Testis (tissue), 3 donors: ENCODE results near the gene GDF11. TPM values are rescaled to one million over a fixed set of nuclear protein-coding genes. Genes with fewer than 3 reads are reported as not detected.

Experiments used
- DNase-seq: peaks from one replicate; pipeline ENCODE4 v3.0.0-alpha.2; 2019
- H3K27ac ChIP-seq, 2 donors: fragments of 200-600 bp; sonication (generic); one replicate each; pipeline ENCODE4 v1.5.1; 2019
- H3K27me3 ChIP-seq: fragments of 200-600 bp; sonication (generic); one replicate; pipeline ENCODE4 v1.5.1; 2019
- H3K36me3 ChIP-seq: fragments of 200-600 bp; sonication (generic); one replicate; pipeline ENCODE4 v1.5.1; 2017; ENCODE audit warnings: low read depth; ENCODE audit errors: missing control alignments
- H3K4me1 ChIP-seq: fragments of 200-600 bp; sonication (generic); one replicate; pipeline ENCODE4 v1.5.1; 2019
- H3K4me3 ChIP-seq, 2 donors: fragments of 200-600 bp; sonication (generic); one replicate each; pipeline ENCODE4 v1.5.1; 2017 to 2019
- H3K9me3 ChIP-seq: fragments of 200-600 bp; sonication (generic); one replicate; pipeline ENCODE4 v1.5.1; 2017
- POLR2A ChIP-seq: fragments of 450-650 bp; IDR thresholded peaks from one replicate; pipeline ENCODE4 v1.6.1; 2017; ENCODE audit warnings: antibody characterized with exemption, mild to moderate bottlenecking, moderate library complexity
- WGBS, 2 donors: methylation state at CpG; one replicate each; pipeline ENCODE4 v1.1.5; 2018; 5-methylcytosine and 5-hydroxymethylcytosine counted together
- intact Hi-C: fragments of 100-400 bp; cut with DNase I; formaldehyde crosslinking; loops from one replicate; pipeline ENCODE4 v1.15.1; 2023; ENCODE audit warnings: low total_unique reads
- polyA plus RNA-seq: library from polyadenylated mRNA; stranded (reverse); fragments of 350-450 nt; fragmentation: Illumina TruSeq; extraction: RNeasy Lipid Tissue Mini Kit (QIAGEN cat#74804); gene quantifications from one replicate; pipeline ENCODE4 v1.2.3, GENCODE V29; 2014; ENCODE audit warnings: low read depth, low replicate concordance; ENCODE audit not compliant: insufficient read depth
- total RNA-seq, 2 donors: library from RNA; depleted of rRNA; stranded (reverse); fragments of >200 nt; gene quantifications; one replicate each; pipeline ENCODE4 v1.2.3, GENCODE V29; 2016
- TF ChIP-seq, protein P1 (sequence below), 3 experiments: fragments of 450-650 bp in 2 of 3; fragments of 200-600 bp in 1 of 3; sonication (generic) in 1 of 3; IDR thresholded peaks; one replicate each; pipeline ENCODE4 v1.5.1; 2016 to 2019; ENCODE audit warnings: antibody characterized with exemption in 3 of 3, mild to moderate bottlenecking in 2 of 3, moderate library complexity in 1 of 3

The GDF11 gene
- total and polyA plus RNA-seq, 3 donors from 2014 or later: 3.0 to 3.3 (median 3.1) TPM

GRCh38 chr12:55698241-55698955 is 44.5 kb upstream of the GDF11 start:
- Histone ChIP-seq H3K36me3 (no peaks in the 10 kb centered on the region), H3K4me1 (no peaks in the 10 kb centered on the region)
- DNase-seq: no peak

GRCh38 chr12:55698965-55699364 is 44.0 kb upstream of the GDF11 start:
- no peak overlapping the region for H3K27ac ChIP-seq
- no peaks in the 10 kb centered on the region for H3K4me1 ChIP-seq
- H3K27me3 ChIP-seq: no peaks in the 10 kb centered on the region
- H3K4me3 ChIP-seq: no peak overlapping the region
- no peaks in the 10 kb centered on the region for H3K9me3 ChIP-seq
- no peak for TF ChIP-seq POLR2A
- TF ChIP-seq, protein P1, sequence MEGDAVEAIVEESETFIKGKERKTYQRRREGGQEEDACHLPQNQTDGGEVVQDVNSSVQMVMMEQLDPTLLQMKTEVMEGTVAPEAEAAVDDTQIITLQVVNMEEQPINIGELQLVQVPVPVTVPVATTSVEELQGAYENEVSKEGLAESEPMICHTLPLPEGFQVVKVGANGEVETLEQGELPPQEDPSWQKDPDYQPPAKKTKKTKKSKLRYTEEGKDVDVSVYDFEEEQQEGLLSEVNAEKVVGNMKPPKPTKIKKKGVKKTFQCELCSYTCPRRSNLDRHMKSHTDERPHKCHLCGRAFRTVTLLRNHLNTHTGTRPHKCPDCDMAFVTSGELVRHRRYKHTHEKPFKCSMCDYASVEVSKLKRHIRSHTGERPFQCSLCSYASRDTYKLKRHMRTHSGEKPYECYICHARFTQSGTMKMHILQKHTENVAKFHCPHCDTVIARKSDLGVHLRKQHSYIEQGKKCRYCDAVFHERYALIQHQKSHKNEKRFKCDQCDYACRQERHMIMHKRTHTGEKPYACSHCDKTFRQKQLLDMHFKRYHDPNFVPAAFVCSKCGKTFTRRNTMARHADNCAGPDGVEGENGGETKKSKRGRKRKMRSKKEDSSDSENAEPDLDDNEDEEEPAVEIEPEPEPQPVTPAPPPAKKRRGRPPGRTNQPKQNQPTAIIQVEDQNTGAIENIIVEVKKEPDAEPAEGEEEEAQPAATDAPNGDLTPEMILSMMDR (IDR thresholded peaks at IDR 0.05): no peak
- intact Hi-C loops: no loop called here
- 79 to 100% methylated on average over 1 of the region's 1 CpG for WGBS, 2 donors
- no peaks in the 10 kb centered on the region for H3K36me3 ChIP-seq
- DNase-seq: no peak

More at GRCh38 chr12:55698241-55698955, 44.5 kb upstream of the GDF11 start:
- TF ChIP-seq, protein P1 (IDR thresholded peaks at IDR 0.05): no peak
- TF ChIP-seq POLR2A: no peak
- Histone ChIP-seq H3K4me3 (no peak overlapping the region), H3K9me3 (no peaks in the 10 kb centered on the region), H3K27ac (no peak overlapping the region), H3K27me3 (no peaks in the 10 kb centered on the region)
- intact Hi-C loops: no loop called here
- 93 to 97% methylated on average over 6 to 16 of the region's 16 CpGs for WGBS, 2 donors

DNA sequence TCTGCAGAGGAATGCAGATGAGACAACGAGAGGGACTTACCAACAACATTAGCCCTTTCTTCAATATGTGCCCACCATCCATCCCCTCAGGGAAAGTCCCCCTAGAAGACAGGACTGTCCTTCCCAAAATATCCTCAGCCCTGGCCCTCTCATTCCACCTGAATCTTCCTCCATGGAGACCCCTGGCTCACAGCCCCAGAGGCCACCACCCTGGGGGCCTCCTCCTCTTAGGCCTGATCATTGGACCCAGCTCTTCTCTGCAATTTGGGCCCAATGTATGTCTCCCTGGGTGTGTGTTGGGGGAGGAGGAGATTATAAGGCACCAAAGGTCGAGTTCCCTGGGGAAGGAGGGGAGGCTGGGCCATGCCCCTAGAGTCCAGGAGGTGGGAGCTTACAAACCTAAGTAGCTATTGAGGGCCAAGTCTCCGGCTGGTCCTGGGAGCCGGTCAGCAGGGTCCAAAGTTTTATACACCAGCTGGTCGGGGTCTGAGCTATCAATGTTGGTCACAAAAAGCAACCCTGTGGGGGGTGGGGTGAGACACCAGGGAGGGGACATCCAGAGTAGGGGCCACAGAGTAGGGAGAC is 43.4 kb upstream of the GDF11 start:
- no peaks in the 10 kb centered on the region for H3K36me3 ChIP-seq

DNA sequence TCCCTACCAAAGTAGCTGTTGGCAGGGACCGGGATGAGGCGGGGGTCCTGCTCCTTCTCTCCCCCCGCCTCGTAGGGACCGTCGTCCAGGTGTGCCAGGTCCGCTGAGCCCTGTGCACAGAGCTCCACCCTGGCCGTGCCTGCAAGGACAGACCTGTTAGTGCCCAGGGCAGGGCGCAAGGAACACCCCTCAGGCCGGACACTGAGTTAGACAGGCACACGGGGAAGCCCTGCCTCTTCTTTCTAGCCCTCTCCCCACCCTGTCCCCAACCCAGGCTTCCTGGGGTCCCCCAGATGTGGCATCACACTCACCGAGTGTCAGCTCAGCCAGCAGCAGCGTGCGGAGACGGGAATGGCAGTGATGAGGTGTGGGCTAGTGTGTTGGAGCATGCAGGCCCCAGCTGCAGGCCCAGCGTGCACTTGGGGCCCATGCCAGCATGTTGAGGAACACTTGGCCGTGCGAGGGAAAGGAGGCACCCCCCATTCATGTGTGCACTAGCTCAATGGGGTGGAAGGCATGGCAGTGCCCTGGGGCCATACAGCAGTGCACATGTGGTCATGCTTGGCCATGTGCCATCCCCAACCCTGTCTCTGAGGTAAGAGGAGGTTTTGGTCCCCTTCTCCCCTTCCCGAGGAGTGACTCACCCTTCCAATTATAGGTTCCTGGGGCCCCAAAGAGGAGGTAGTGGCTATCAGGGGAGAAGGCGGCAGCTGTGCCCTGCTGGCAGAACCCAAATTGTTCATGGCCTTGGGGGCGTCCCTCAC is 42.5 kb upstream of the GDF11 start:
- Histone ChIP-seq H3K27ac (no peak overlapping the region), H3K27me3 (no peaks in the 10 kb centered on the region), H3K4me1 (no peaks in the 10 kb centered on the region), H3K36me3 (no peaks in the 10 kb centered on the region), H3K9me3 (no peaks in the 10 kb centered on the region), H3K4me3 (no peak overlapping the region)
- DNase-seq: no peak
- TF ChIP-seq, protein P1 (IDR thresholded peaks at IDR 0.05): no peak
- TF ChIP-seq POLR2A: no peak
- intact Hi-C loops: no loop called here
- 85 to 91% methylated on average over 19 to 21 of the region's 21 CpGs for WGBS, 2 donors

More for the DNA sequence above, 43.4 kb upstream of the GDF11 start:
- intact Hi-C loops: no loop called here
- WGBS, 2 donors: 82 to 93% methylated on average over 5 of the region's 5 CpGs
- DNase-seq: no peak
- Histone ChIP-seq H3K27ac (no peak overlapping the region), H3K4me3 (no peak overlapping the region), H3K9me3 (no peaks in the 10 kb centered on the region), H3K4me1 (no peaks in the 10 kb centered on the region), H3K27me3 (no peaks in the 10 kb centered on the region)
- TF ChIP-seq POLR2A: no peak
- TF ChIP-seq, protein P1 (IDR thresholded peaks at IDR 0.05): no peak
